SJSA1 (cell line): Measurements from ENCODE around the gene NCEH1. TPM values are rescaled to one million over a fixed set of nuclear protein-coding genes. Genes with fewer than 3 reads are reported as not detected.
"Not testable (repeated sequence)": the region's sequence is repeated elsewhere in the genome, so short reads cannot be mapped to it uniquely, and the experiment has no call there.

Experiments used
- DNase-seq, 2 experiments: peaks; one replicate each; pipeline ENCODE4 v3.0.0-alpha.2; 2015 to 2020; ENCODE audit warnings: low spot score in 2 of 2, low read depth in 1 of 2
- H3K27ac ChIP-seq: fragments of 250-450 bp; sonication (Bioruptor Pico); 2 replicates; pipeline ENCODE4 v1.5.1; 2020; ENCODE audit warnings: mild to moderate bottlenecking, moderate library complexity
- H3K27me3 ChIP-seq: fragments of 250-450 bp; sonication (Bioruptor Pico); replicated peaks from 2 replicates; pipeline ENCODE4 v1.5.1; 2020; ENCODE audit warnings: mild to moderate bottlenecking, moderate library complexity
- H3K36me3 ChIP-seq: fragments of 250-450 bp; sonication (Bioruptor Pico); 2 replicates; pipeline ENCODE4 v1.5.1; 2020; ENCODE audit warnings: mild to moderate bottlenecking
- H3K4me1 ChIP-seq: fragments of 250-450 bp; sonication (Bioruptor Pico); replicated peaks from 2 replicates; pipeline ENCODE4 v1.6.1; 2021; ENCODE audit warnings: mild to moderate bottlenecking
- H3K4me3 ChIP-seq: fragments of 250-450 bp; sonication (Bioruptor Pico); 2 replicates; pipeline ENCODE4 v1.5.1; 2020; ENCODE audit warnings: mild to moderate bottlenecking
- H3K9me3 ChIP-seq: fragments of 250-450 bp; sonication (Bioruptor Pico); replicated peaks from 2 replicates; pipeline ENCODE4 v1.5.1; 2020; ENCODE audit warnings: mild to moderate bottlenecking
- total RNA-seq: library from RNA; depleted of rRNA; stranded (reverse); fragments of >200 nt; shearing (Covaris generic); gene quantifications from 2 replicates; pipeline ENCODE4 v1.2.3, GENCODE V29; 2014

The NCEH1 gene
- total RNA-seq, 1 experiment from 2014 or later = 16.4 TPM

DNA sequence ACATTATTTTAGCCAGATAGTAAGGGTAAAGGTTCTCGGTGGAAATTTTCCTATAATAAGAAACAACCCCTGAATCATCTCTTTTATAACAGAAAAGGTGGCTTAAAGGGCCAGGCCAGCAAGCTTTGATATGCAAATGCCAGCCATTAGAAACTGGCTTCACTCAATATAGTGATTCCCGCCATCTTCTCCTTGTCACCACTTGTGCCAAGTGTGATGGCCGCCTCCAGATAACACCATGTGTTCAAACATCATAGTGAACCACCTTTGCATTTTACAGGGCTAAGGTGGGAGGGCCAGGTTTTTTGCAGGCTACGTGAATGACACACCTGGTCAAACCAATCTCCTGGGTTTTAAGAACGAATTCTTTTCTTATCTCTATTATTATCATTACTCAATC lies 31.3 kb downstream of the NCEH1 start:
- peaks cover 35% of the 10 kb centered on the region for H3K4me1 ChIP-seq
- H3K4me3 ChIP-seq = no peak overlapping the region
- DNase-seq = no peak

DNA sequence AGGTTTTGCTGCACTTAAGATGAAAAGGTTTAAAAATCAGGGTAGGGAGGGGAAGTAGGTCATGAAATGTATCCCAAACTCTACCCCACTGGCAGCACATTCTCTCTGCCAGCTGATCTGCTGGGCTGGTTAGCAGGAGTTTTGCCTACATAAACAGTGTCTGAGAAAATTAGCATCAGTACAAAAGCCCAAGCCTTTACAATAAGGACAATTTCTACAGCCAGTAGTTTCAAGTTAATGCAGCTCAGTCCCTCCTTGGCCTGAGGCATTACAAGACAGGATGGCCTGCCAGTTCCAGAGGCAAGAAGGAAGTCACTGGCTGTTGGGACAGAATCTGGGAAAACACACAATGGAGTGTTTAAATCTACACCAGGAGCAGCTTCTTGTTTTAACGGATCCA lies 32.8 kb downstream of the NCEH1 start:
- Histone ChIP-seq H3K4me1 (peaks cover 39% of the 10 kb centered on the region), H3K4me3 (no peak overlapping the region), H3K36me3 (peaks cover 7% of the 10 kb centered on the region), H3K27ac (peak overlapping the region; percentile 28), H3K27me3 (no peaks in the 10 kb centered on the region), H3K9me3 (no peaks in the 10 kb centered on the region)
- DNase-seq = peak in 1 of 2 experiments; percentile 14

More for the DNA sequence above, 31.3 kb downstream of the NCEH1 start:
- Histone ChIP-seq H3K27me3 (no peaks in the 10 kb centered on the region), H3K36me3 (peaks cover 7% of the 10 kb centered on the region), H3K9me3 (no peaks in the 10 kb centered on the region), H3K27ac (no peak overlapping the region)

DNA sequence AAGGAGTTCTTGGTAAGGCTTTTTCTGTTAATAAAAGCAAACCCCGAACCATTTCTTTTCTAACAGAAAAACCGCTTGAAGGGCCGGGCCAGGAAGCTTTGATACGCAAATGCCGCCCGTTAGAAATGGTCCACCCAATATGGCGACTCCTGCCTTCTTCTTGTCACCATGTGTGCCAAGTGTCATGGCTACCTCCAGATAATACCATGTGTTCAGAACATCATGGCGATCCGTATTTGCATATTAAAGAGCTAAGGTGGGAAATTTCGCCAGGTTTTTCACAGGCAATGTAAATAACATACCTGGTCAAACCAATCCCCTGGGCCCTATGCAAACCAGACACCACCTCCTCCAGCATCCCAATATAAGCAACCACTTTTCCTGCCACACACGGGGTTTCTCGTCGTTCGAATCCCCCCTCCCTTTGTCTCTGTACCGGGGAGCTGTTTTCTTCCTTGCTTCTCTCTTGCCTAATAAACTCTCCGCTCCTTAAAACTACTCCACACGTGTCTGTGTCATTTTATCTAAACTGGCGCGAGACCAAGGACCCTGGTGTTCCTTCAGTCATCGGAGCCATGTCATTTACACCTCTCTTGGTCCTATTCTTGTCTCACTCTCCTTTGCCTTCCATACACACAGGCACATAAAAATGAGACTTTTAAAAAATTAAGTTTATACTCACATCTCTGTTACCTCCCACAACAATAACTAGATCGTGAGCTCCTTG lies 34.5 kb downstream of the NCEH1 start:
- DNase-seq = no peak
- Histone ChIP-seq H3K36me3 (0 out of 2 replicates have a peak, but pooled peaks cover 3% of the 10 kb centered on the region), H3K9me3 (no peaks in the 10 kb centered on the region), H3K4me1 (peaks cover 43% of the 10 kb centered on the region), H3K27ac (peak overlapping the region; percentile 75), H3K4me3 (no peak overlapping the region), H3K27me3 (no peaks in the 10 kb centered on the region)

DNA sequence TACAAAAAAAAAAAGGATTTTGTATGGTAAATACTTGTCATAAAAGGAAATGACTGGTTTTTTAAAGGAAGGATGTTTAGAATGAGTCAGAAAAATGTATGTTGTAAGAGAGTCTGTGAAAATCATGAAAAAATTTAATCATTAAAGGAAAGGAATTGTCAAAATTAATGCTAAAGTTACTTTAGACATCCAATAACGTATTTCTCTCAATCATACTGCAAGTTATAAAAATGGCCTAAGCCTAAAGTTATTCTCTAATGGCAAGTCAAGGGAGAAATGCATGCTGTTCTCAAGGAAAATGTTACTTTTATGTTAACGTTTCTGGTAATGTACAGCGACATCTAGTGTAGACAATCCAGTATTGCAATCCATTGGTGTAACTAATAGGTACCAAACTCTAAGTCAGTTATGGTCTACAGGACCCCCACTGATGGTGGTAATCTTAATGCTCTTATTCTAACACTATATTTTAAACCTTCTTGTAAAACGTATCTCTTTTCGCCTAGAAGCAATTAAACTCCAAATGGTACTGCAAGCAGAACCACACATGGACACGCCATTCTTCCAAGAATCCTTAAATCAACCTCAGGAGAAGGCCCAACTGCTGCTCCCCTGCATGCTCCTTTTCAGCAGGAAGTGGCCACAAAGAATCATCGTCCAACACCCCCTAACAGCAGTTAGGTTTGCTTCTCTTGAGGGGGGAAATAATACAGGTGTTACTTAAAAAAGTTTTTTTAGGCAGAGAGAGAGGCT lies 35.2 kb downstream of the NCEH1 start:
- DNase-seq = peak in 1 of 2 experiments; percentile 48
- Histone ChIP-seq H3K27ac (0 out of 2 replicates have a peak overlapping the region, but pooled peaks have one; percentile 9), H3K4me3 (no peak overlapping the region), H3K4me1 (peaks cover 43% of the 10 kb centered on the region), H3K9me3 (no peaks in the 10 kb centered on the region), H3K27me3 (no peaks in the 10 kb centered on the region), H3K36me3 (0 out of 2 replicates have a peak, but pooled peaks cover 3% of the 10 kb centered on the region)

DNA sequence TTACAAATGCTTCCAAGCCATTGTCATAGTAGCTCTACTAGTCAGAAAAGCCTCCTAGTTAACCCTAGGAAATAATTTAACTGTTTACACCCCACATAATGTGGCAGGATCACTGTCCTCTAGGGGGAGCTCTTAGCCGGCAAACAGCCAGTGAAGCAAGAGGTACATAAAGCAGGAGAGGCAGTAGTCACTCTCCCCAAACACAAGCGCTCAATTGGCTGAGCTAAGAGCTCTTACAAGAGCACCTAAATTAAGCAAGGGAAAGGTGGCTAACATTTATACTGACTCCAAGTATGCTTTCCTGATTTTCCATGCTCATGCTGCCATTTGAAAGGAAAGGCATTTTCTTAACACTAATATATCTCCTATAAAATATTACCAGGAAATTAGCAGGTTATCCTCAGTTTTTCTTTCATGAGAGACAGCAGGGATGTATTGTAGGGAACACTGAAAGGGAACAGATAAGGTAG lies 37.6 kb downstream of the NCEH1 start:
- 0 out of 2 replicates have a peak, but pooled peaks cover 3% of the 10 kb centered on the region for H3K36me3 ChIP-seq
- DNase-seq = peak; percentile 70 to 81
- peaks cover 37% of the 10 kb centered on the region for H3K4me1 ChIP-seq
- H3K27me3 ChIP-seq = no peaks in the 10 kb centered on the region
- H3K9me3 ChIP-seq = no peaks in the 10 kb centered on the region
- H3K27ac ChIP-seq = peak overlapping the region; percentile 20; the same call in 1 of the 2 replicates
- no peak overlapping the region for H3K4me3 ChIP-seq

DNA sequence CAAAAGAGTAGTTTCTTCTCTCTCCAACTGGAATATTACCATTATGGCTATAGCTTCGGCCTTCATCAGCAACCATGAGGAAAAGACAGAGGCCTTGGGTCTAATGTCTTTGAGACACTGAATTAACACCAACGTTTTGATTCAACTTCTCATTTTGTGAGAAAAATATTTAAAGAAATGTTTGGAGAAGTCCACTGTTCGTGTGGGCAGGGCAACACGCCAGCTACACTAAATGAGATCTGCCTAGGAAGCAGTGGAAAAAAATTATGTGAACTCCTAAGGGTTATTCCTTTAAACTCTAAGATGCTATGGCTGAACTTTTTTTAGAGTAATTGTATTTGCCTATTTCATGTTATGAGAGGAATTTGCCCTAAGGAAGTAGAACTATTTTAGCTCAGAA lies 41.8 kb downstream of the NCEH1 start:
- no peak for DNase-seq
- Histone ChIP-seq H3K4me1 (peaks cover 20% of the 10 kb centered on the region), H3K4me3 (no peak overlapping the region), H3K36me3 (peaks cover 24% of the 10 kb centered on the region), H3K27ac (no peak overlapping the region), H3K9me3 (no peaks in the 10 kb centered on the region), H3K27me3 (no peaks in the 10 kb centered on the region)

DNA sequence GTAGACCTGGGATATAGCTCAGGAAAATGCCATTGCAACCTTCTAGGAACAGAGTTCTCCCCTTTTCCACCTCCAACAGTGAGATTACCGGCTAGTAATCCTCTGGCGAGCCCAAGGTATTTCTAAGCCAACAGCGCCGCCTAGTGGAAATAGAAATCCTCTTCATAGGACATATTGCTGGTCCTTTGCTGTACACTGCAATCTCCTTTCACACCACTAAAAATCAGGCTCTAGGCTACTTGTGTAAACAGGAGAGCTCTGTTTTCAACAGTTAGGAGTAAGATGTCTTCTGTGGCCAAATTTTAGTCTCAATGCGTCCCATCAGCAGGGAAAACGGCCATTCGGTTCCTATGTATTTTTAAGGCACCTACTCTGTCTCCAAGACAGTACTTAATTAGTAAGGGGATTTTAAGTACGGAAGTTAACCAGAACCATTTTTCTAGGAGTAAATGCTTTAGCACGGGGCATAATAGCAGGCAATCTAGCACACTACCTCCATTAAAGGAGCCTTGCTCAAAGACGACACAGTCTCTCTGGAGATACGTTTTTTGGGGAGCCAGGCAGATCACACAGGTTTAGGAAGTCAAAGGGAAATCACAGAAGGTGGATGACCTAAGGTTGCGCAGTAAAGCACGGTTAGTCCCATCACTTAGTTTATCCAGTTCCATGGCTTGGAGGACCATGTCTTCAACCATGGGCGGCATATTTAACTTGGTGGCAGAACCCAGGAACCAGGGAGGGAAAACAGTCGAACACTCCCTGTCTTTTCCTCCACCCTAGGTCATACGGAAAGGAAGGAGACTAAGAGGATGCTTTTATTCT lies 43.8 kb downstream of the NCEH1 start:
- H3K4me3 ChIP-seq = no peak overlapping the region
- peak; percentile 62 to 80 for DNase-seq

DNA sequence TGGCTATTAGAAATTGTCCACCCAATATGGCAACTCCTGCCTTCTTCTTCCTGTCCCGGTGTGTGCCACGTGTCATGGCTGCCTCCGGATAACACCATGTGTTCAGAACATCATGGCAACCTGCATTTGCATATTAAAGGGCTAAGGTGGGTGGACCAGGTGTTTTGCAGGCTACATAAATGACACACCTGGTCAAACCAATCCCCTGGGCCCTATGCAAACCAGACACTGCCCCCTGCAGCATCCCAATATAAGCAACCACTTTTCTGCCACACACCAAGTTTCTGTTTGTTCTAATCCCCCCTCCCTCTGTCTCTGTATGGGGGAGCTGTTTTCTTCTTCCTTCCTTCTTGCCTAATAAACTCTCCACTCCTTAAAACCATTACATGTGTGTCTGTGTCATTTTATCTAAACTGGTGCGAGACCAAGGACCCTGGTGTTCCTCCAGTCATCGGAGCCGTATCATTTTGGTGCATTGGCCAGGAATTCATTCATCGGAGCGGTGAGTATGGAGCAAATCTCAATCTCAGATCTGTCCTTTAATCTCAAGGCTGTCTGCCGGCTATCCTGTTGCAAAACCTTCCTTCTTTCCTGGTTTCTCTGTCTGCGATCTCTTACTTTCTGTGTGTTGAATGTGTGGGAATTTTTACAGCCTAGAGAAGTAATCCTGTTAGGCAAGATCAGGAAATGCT lies 44.5 kb downstream of the NCEH1 start:
- no peaks in the 10 kb centered on the region for H3K9me3 ChIP-seq
- H3K4me3 ChIP-seq = no peak overlapping the region
- peaks cover 12% of the 10 kb centered on the region for H3K4me1 ChIP-seq
- H3K36me3 ChIP-seq = peaks cover 24% of the 10 kb centered on the region
- no peaks in the 10 kb centered on the region for H3K27me3 ChIP-seq
- no peak for DNase-seq
- H3K27ac ChIP-seq = no peak overlapping the region

More for the DNA sequence above, 43.8 kb downstream of the NCEH1 start:
- Histone ChIP-seq H3K4me1 (peaks cover 12% of the 10 kb centered on the region), H3K27me3 (no peaks in the 10 kb centered on the region), H3K36me3 (peaks cover 24% of the 10 kb centered on the region), H3K9me3 (no peaks in the 10 kb centered on the region), H3K27ac (no peak overlapping the region)

DNA sequence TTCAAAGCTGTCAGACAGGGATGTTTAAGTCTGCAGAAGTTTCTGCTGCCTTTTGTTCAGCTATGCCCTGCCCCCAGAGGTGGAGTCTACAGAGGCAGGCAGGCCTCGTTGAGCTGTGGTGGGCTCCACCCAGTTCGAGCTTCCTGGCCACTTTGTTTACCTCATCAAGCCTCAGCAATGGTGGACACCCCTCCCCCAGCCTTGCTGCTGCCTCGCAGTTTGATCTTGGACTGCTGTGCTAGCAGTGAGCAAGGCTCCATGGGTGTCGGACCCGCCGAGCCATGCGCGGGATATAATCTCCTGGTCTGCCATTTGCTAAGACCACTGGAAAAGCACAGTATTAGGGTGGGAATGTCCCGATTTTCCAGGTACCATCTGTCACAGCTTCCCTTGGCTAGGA lies 45.4 kb downstream of the NCEH1 start:
- Histone ChIP-seq H3K4me1 (peaks cover 12% of the 10 kb centered on the region), H3K36me3 (peaks cover 24% of the 10 kb centered on the region)
- not testable (repeated sequence) for DNase-seq, H3K27me3 ChIP-seq, H3K4me3 ChIP-seq, H3K9me3 ChIP-seq, H3K27ac ChIP-seq

DNA sequence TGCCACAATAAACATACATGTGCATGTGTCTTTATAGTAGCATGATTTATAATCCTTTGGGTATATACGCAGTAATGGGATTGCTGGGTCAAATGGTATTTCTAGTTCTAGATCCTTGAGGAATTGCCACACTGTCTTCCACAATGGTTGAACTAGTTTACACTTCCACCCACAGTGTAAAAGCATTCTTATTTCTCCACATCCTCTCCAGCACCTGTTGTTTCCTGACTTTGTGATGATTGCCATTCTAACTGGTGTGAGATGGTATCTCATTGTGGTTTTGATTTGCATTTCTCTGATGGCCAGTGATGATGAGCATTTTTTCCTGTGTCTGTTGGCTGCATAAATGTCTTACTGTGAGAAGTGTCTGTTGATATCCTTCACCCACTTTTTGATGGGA lies 50.4 kb downstream of the NCEH1 start:
- H3K9me3 ChIP-seq, H3K27me3 ChIP-seq, H3K4me3 ChIP-seq, H3K36me3 ChIP-seq, H3K27ac ChIP-seq, DNase-seq: not testable (repeated sequence)
- peaks cover 20% of the 10 kb centered on the region for H3K4me1 ChIP-seq

DNA sequence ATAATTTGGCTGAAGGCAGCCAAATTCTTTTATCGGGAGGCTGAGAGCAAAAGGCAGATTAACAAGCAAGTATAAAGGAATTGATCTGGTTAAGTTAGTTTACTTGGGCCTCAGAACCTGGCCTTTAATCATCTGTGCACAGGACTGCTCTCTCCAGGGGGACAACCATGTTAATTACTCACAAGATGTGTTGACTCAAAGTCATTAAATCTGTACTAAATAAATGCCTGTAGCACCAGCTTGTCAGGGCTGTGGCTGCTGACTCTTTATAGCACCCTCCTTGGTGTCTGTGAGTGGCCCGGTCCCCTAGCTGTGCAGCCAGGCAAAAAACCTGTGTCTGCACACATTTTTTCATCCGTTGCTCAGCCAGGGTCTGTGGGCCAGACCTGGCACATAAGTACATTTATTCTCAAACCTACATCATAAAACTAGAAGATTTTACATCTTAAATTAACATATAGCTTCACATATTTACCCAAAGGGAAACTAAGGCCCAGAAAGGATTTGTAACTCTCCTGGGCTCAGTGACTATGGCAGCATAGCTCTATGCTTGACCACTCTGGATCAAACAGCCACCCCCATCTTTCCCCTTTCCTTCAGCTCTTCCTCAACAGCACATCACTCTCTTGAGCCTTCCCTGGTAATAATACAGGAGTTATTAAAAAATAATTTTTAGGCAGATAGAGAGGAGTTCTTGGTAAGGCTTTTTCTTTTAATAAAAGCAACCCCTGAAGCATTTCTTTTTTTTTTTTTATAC lies 51.4 kb downstream of the NCEH1 start:
- Histone ChIP-seq H3K36me3 (no peaks in the 10 kb centered on the region; the same call in 1 of the 2 replicates), H3K9me3 (no peaks in the 10 kb centered on the region), H3K27me3 (no peaks in the 10 kb centered on the region), H3K4me1 (peaks cover 19% of the 10 kb centered on the region), H3K4me3 (no peak overlapping the region), H3K27ac (peak overlapping the region; percentile 82)
- no peak for DNase-seq

DNA sequence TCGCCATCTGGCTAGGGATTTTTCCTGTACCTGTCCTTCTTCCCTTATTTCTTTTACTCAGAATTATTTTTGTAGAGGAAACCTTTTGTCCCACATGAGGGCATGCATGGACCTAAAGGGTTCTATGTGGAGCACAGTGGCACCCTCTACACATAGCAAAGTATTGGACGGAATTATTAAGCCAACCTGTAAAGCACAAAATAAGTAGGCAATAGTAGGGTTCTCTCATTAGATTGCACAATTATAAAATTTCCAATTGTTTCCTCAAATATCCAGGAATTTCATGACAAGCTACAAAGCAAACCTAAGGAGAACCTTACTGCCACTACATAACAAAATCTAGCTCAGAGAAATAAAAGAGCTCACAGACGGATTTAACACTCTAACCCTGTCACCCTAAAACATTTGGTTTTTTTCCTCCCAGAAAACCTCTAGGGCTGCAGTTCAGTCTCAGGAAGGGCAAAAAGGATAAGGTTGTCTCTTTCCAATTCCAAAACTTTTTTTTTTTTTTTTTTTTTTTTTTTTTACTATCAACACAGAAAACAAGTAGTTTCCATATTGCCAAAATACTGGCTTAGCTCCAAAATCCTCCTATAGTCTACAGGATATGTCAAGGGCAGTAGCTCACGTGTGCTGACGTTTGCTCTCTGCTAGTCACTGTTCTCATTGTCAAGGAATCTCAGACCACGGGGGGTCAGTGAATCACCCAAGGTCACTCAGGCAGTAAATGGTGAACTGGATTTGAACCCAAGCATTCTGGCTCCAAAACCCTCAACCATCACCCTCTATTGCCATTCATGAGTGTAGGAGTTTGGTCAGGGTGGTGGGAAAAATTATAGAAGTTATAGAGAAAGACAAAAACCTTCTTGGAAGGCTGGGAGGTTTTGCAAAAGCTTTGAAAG lies 52.3 kb downstream of the NCEH1 start:
- Histone ChIP-seq H3K9me3 (no peaks in the 10 kb centered on the region), H3K4me1 (peaks cover 19% of the 10 kb centered on the region), H3K4me3 (no peak overlapping the region), H3K36me3 (no peaks in the 10 kb centered on the region; the same call in 1 of the 2 replicates), H3K27me3 (no peaks in the 10 kb centered on the region), H3K27ac (peak overlapping the region; percentile 82)
- DNase-seq = peak; percentile 75 to 84
